ENCODE measurements around the gene GALNT9. TPM values are rescaled to one million over a fixed set of nuclear protein-coding genes. Genes with fewer than 3 reads are reported as not detected.

The GALNT9 gene
- total RNA-seq, 2 experiments from 2014 or later: not detected

DNA sequence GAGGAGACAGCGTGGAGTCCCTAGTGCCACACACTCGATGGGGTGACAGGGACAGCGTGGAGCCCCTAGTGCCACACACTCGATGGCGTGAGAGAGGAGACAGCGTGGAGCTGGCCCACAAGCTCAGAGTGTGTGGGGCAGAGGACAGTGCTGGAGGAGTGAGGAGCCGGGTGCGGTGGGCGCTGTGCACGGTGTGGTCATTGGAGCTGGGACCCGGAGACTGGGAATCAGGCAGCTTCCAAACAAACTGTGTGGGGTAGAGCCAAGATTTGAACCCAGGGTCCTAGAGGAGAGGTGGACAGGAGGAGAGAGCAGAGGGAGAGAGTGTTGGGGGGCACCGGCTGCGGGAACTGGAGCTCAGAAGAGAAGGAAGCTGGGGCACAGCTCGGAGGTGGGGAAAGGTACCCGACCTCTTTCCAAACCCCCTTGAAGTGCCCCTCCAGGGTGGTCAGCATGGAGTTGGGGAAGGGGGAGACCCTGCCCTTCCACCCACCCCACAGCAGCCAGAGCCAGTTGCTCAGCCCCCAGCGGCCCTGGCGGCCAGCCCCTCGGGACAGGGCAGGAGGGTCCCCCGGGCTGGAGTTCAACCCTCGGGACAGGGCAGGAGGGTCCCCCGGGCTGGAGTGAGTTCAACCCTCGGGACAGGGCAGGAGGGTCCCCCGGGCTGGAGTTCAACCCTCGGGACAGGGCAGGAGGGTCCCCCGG, 94.1 kb downstream of the GALNT9 start:
- Mint-ChIP-seq H3K27me3 (no peaks in the 10 kb centered on the region), H3K4me1 (ENCODE audit: low read depth) (no peaks in the 10 kb centered on the region), H3K27ac (no peak overlapping the region), H3K9me3 (no peaks in the 10 kb centered on the region), H3K4me3 (no peak overlapping the region), H3K36me3 (ENCODE audit: low read depth) (no peaks in the 10 kb centered on the region)
- no peaks in the 10 kb centered on the region for H3K4me1 ChIP-seq (ENCODE audit: insufficient read depth, low read length)
- ChIA-PET CTCF (no interaction called here), POLR2A (no interaction called here)
- intact Hi-C loops (cut with DNase I, micrococcal nuclease): no loop called here
- no peaks in the 10 kb centered on the region for H3K9me3 ChIP-seq (ENCODE audit: control insufficient read depth in 1 of 2, insufficient read depth in 1 of 2, low read length in 2 of 2)
- H3K27me3 ChIP-seq (ENCODE audit: control insufficient read depth in 1 of 2, insufficient read depth in 2 of 2, low read length in 2 of 2): no peaks in the 10 kb centered on the region
- H3K27ac ChIP-seq (ENCODE audit: low read depth in 1 of 2, low read length in 2 of 2): no peak overlapping the region
- DNase-seq: no peak
- H3K4me3 ChIP-seq (ENCODE audit: low read length): no peak overlapping the region
- TF ChIP-seq, protein P1, sequence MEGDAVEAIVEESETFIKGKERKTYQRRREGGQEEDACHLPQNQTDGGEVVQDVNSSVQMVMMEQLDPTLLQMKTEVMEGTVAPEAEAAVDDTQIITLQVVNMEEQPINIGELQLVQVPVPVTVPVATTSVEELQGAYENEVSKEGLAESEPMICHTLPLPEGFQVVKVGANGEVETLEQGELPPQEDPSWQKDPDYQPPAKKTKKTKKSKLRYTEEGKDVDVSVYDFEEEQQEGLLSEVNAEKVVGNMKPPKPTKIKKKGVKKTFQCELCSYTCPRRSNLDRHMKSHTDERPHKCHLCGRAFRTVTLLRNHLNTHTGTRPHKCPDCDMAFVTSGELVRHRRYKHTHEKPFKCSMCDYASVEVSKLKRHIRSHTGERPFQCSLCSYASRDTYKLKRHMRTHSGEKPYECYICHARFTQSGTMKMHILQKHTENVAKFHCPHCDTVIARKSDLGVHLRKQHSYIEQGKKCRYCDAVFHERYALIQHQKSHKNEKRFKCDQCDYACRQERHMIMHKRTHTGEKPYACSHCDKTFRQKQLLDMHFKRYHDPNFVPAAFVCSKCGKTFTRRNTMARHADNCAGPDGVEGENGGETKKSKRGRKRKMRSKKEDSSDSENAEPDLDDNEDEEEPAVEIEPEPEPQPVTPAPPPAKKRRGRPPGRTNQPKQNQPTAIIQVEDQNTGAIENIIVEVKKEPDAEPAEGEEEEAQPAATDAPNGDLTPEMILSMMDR (IDR thresholded peaks at IDR 0.05): no peak
- no peak for ATAC-seq (ENCODE audit: poor library complexity)
- no peaks in the 10 kb centered on the region for H3K36me3 ChIP-seq (ENCODE audit: insufficient read depth, low read length)

DNA sequence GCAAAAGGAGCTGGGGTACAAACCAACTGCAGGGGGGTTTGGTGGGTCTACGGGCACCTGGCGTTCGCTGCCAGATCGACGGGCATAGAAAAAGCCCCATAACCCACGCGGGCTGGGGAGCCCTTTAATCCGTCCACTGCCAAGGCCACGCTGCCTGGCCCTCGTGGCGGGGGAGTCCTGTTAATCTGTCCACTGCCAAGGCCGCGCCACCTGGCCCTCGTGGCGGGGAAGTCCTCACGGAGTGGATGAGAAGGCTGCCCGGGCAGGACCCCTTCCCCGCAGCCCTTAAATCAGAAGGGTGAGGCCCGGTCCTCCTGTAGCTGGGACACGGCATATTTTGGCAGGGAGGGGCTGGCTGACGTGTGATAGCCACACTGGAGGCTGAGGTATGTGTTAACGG, 99.0 kb downstream of the GALNT9 start:
- ChIA-PET POLR2A (interaction anchor here (1.1 kb wide), 1 partner anchor 8 kb away, joined by 3 read pairs; no protein-coding TSS in a partner anchor), CTCF (no interaction called here)
- Mint-ChIP-seq H3K4me1 (ENCODE audit: low read depth) (no peaks in the 10 kb centered on the region), H3K9me3 (no peaks in the 10 kb centered on the region), H3K27ac (no peak overlapping the region), H3K36me3 (ENCODE audit: low read depth) (no peaks in the 10 kb centered on the region), H3K27me3 (peaks cover 11% of the 10 kb centered on the region), H3K4me3 (no peak overlapping the region)
- Histone ChIP-seq H3K4me1 (ENCODE audit: insufficient read depth, low read length) (no peaks in the 10 kb centered on the region), H3K9me3 (ENCODE audit: control insufficient read depth in 1 of 2, insufficient read depth in 1 of 2, low read length in 2 of 2) (peaks cover 0 to 7% of the 10 kb centered on the region in 2 experiments), H3K27me3 (ENCODE audit: control insufficient read depth in 1 of 2, insufficient read depth in 2 of 2, low read length in 2 of 2) (peaks cover 8 to 13% of the 10 kb centered on the region in 2 experiments), H3K4me3 (ENCODE audit: low read length) (no peak overlapping the region), H3K27ac (ENCODE audit: low read depth in 1 of 2, low read length in 2 of 2) (no peak overlapping the region), H3K36me3 (ENCODE audit: insufficient read depth, low read length) (no peaks in the 10 kb centered on the region)
- intact Hi-C loops (cut with DNase I, micrococcal nuclease): no loop called here
- TF ChIP-seq, protein P1 (IDR thresholded peaks at IDR 0.05): no peak
- DNase-seq (no peak), ATAC-seq (ENCODE audit: poor library complexity) (no peak)

DNA sequence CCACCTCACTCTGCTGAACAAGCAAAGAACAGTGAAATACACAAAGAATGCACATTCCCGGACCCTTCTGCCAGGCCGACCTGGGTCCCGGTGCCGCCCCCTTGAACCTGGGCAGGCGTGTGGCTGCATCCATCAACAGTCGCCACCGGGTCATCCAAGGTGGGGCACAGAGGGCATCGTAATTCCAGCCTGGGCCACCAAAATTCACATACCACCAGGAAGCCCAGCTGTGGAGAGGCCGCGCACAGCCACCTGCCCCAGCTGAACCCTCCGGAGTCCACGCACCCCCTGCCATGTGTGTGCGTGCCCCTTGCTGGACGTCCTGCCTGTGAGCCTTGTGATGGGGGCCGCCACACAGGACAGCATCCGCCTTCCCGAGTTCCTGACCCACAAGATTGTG, 99.5 kb downstream of the GALNT9 start:
- intact Hi-C loops (cut with DNase I, micrococcal nuclease): no loop called here
- H3K4me1 Mint-ChIP-seq (ENCODE audit: low read depth): no peaks in the 10 kb centered on the region
- Histone ChIP-seq H3K27me3 (ENCODE audit: control insufficient read depth in 1 of 2, insufficient read depth in 2 of 2, low read length in 2 of 2) (peaks cover 8 to 13% of the 10 kb centered on the region in 2 experiments), H3K4me1 (ENCODE audit: insufficient read depth, low read length) (no peaks in the 10 kb centered on the region), H3K36me3 (ENCODE audit: insufficient read depth, low read length) (no peaks in the 10 kb centered on the region), H3K27ac (ENCODE audit: low read depth in 1 of 2, low read length in 2 of 2) (no peak overlapping the region), H3K4me3 (ENCODE audit: low read length) (no peak overlapping the region), H3K9me3 (ENCODE audit: control insufficient read depth in 1 of 2, insufficient read depth in 1 of 2, low read length in 2 of 2) (peaks cover 0 to 7% of the 10 kb centered on the region in 2 experiments)
- CTCF ChIA-PET: no interaction called here
- ATAC-seq (ENCODE audit: poor library complexity): no peak
- POLR2A ChIA-PET: interaction anchor here (1.1 kb wide), 1 partner anchor 8 kb away, joined by 3 read pairs; no protein-coding TSS in a partner anchor
- peaks cover 11% of the 10 kb centered on the region for H3K27me3 Mint-ChIP-seq
- no peak overlapping the region for H3K4me3 Mint-ChIP-seq
- no peak overlapping the region for H3K27ac Mint-ChIP-seq
- TF ChIP-seq, protein P1 (IDR thresholded peaks at IDR 0.05): no peak
- H3K9me3 Mint-ChIP-seq: no peaks in the 10 kb centered on the region
- H3K36me3 Mint-ChIP-seq (ENCODE audit: low read depth): no peaks in the 10 kb centered on the region
- no peak for DNase-seq

Measured in CD4-positive, alpha-beta T cell (primary cell).